ENCODE data around the gene MTA2.
"Not testable (repeated sequence)": the region's sequence is repeated elsewhere in the genome, so short reads cannot be mapped to it uniquely, and the experiment has no call there.

The MTA2 gene

GRCh38 chr11:62592146-62592815, 9.4 kb downstream of the MTA2 start:
- no peak for DNase-seq

- DNase-seq = peak; percentile 93
Measured at GRCh38 chr11:62591448-62592145, 10.1 kb downstream of the MTA2 start, which contains the start of gene TUT1. TSS of gene TUT1 (minus strand) at chr11:62591523. CDS start at chr11:62591485, 38 bp downstream.

DNA sequence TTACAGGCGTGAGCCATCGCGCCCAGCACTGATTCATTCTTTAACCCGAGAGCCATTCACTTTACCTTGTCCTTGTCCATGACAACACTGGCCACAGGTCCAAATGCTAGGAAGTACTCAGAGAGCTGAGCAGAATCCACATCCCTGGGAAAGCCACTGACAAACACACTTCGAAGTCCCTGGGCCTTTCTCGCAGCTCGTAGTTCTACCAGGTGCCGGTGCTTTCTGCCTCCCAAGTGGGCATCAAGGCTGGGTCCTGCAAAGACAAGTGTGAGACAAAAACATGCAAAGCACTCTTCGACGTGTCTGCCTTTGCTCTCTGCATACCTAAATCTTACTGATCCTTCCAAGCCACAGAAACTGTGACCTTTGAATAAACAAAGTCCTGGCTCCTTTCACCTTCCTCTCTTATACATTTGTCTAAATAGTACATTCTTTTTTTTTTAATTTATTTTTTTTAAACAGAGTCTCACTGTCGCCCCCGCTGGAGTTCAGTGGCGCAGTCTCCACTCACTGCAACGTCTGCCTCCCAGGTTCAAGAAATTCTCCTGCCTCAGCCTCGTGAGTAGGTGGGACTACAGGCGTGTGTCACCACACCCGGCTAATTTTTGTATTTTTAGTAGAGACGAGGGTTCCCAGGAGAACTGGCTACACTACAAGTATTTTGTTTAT, 12.6 kb downstream of the MTA2 start:
- no peak for DNase-seq

GRCh38 chr11:62585356-62585755, 16.3 kb downstream of the MTA2 start:
- DNase-seq = not testable (repeated sequence)

- DNase-seq = not testable (repeated sequence)
Measured at GRCh38 chr11:62581735-62582134, 19.9 kb downstream of the MTA2 start.

GRCh38 chr11:62580959-62581715, 20.5 kb downstream of the MTA2 start:
- DNase-seq = no peak

DNA sequence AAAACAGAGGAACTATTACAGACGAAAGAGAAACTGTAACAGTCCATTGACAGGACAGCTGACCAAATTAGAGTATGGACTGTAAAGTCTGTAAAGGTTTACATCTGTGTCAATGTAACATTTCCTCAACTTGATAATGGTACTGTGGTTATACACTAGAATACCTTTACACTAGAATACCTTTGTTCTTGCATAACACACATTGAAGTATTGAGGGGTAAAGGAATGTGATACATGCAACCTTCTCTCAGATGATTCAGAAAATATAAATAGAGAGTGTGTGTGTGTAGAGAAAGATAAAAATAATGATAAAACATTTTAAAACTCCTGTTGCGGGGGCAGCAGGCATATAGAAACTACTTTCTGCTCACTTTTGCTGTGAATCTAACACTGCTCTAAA, 22.4 kb downstream of the MTA2 start:
- no peak for DNase-seq

DNA sequence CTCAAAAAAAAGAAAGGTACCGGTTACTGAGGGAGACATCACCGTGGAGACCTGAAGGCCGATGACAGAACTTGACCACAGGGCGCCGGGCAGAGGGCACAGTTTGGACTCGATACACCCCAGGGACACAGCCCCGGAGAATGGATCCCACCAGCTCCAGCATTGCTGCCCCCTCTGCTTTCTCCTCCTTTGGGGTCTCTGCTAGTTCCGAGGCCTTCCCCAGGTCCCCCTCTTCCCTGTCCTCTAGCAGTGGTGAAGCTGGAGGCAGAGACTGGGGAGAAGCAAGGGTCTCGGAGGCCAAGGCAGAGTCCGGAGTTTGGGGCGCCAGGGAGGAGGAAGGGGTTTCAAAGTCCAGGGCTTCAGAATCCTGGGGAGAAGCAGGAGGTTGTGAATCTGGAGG, 23.1 kb downstream of the MTA2 start:
- DNase-seq = no peak

GRCh38 chr11:62577046-62577714, 24.5 kb downstream of the MTA2 start:
- DNase-seq = no peak

- DNase-seq = no peak
Measured at GRCh38 chr11:62575837-62576236, 25.8 kb downstream of the MTA2 start.

DNA sequence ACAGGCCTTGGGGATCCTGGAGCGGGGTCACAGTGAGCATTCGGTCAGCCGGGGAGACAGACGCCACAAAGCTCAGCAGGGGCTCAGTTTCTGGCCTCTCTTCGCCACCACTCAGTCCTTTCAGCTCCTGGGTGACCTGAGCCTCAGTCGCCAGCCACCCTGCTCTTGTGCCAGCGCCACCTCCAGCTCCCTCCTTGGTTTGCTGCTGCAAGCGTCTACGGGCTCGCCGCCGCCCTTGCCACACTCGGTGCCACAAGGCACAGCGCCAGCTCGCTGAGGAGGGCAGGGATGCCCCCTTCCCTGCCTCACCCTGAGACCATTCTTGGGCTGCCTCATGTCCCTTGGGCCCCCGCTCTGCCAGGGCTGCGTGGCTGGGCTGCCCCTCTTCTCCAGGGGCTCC, 26.5 kb downstream of the MTA2 start:
- no peak for DNase-seq

GRCh38 chr11:62574363-62575071, 27.1 kb downstream of the MTA2 start:
- DNase-seq = no peak

- peak; percentile 96 for DNase-seq
Measured at GRCh38 chr11:62573592-62574362, 27.9 kb downstream of the MTA2 start, which contains the start of gene EEF1G. TSS of gene EEF1G (minus strand) at chr11:62573891. CDS start at chr11:62573842, 49 bp downstream.

DNA sequence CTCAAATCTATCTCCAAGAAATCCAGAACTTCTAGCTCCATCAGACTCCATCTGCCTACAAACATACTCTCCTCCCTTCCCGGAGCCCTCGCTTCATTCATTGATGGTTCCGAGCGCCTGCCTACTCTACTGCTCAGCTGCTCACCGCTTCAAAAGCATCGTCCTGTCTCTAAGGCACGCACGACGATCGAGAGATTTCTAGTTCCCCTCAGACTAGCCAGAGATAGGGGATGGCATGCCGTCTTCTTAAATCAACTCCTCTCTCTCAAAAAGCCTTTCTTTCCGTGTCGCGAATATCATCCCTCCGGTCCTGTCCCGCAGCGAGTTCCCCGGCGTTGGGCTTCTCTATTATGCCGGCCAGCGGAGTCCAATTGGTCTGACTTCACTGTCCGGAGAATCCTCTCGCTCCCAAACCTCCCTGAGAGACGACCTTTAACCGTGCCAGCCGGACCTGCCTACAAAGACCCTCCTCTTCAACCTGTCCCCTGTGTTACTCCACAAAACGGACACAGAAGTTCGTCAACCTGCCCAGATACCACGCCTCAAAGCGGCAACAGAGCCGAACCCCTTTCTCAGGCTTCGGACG, 28.6 kb downstream of the MTA2 start:
- DNase-seq = peak; percentile 43

- DNase-seq = no peak
Measured at GRCh38 chr11:62572431-62572830, 29.2 kb downstream of the MTA2 start.

- not testable (repeated sequence) for DNase-seq
Measured at GRCh38 chr11:62571493-62571892, 30.2 kb downstream of the MTA2 start.

DNA sequence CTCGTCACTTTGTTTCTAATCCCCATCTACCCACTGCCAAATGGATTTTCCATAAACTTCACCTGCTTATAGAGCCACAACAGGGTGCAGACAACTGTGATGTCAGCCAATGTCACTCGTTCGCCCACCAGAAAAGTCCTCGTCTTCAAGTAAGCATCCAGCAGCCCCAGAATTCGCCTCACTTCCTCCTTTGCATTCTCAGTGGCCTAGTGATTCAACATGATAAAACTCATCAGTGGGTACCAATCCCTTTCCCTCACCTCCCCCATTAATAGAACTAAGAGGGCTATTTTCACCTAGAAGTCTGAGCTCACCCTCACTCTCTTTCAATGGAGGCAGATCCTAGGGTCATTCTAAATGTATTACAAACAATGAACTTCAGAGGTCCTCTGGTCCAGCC, 30.8 kb downstream of the MTA2 start:
- DNase-seq = not testable (repeated sequence)

- DNase-seq = no peak
Measured at GRCh38 chr11:62569611-62570010, 32.1 kb downstream of the MTA2 start.

DNA sequence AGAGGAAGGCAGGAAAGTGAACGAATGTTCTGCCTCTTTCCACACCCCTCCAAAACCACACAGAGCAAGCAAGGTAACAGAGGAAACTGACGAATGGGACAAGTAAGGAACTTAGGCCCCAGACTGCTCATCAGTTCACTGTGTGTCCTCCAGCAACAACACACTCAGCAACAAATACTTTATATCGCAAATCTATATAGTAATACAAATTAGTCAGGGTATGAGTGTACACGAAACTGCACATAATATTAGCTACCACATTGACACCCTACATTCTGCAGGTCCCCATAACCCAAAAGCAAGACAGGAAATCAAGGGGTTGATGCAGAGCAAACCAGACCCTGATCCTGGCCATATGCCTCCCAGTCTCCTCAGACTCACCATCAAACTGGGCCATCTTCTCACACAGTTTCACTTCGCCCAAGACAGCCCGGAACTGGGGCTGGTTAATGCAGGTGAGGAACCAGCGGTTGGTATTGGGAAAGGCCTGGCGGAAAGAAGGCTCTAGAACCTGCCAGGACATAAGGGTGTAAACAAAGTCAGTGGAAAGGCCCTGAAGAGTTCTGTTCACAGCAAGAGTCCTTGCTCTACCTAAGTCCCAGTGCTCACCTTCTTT, 34.5 kb downstream of the MTA2 start:
- no peak for DNase-seq

- DNase-seq = no peak
Measured at GRCh38 chr11:62566247-62566646, 35.4 kb downstream of the MTA2 start.

Data from activated T-cell treated with anti-CD3 and anti-CD28 coated beads, Interleukin-2, amount 50 U/mL, for 1 hour (primary cell).